ENCODE measurements around the gene OR4A15. TPM values are rescaled to one million over a fixed set of nuclear protein-coding genes. Genes with fewer than 3 reads are reported as not detected.

OR4A15 gene
- total RNA-seq, 1 donor from 2014 or later = not detected

DNA sequence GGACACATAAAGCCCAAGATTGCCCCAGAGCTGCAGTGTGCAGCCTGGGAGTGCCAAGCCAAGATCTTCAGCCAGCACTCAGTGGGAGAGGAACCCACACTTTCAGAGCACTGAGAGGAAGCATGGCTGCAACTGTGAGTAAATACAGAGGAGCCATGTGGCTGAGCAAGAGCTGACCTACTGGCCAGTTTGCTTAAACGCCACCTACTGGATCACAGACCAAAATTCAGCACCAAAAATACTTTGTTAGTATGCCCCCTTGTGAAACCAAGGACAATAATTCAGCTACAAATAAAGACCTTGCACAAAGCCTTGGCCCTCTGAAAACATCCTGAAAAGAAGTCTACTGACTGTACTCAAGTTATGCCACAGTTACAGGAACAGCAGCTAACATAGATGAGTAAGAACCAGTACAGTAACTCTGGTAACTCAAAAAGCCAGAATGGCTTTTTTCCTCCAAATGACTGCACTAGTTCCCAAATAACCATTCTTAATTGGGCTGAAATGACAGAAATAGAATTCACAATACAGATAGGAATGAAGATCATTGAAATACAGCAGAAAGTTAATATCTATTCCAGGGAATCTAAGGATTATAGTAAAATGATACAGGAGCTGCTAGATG, 10.1 kb upstream of the OR4A15 start:
- H3K27ac ChIP-seq = no peak overlapping the region
- DNase-seq = no peak
- no peaks in the 10 kb centered on the region for H3K4me1 ChIP-seq
- H3K9me3 ChIP-seq = peaks cover 5% of the 10 kb centered on the region
- no peaks in the 10 kb centered on the region for H3K36me3 ChIP-seq
- TF ChIP-seq, protein P1, sequence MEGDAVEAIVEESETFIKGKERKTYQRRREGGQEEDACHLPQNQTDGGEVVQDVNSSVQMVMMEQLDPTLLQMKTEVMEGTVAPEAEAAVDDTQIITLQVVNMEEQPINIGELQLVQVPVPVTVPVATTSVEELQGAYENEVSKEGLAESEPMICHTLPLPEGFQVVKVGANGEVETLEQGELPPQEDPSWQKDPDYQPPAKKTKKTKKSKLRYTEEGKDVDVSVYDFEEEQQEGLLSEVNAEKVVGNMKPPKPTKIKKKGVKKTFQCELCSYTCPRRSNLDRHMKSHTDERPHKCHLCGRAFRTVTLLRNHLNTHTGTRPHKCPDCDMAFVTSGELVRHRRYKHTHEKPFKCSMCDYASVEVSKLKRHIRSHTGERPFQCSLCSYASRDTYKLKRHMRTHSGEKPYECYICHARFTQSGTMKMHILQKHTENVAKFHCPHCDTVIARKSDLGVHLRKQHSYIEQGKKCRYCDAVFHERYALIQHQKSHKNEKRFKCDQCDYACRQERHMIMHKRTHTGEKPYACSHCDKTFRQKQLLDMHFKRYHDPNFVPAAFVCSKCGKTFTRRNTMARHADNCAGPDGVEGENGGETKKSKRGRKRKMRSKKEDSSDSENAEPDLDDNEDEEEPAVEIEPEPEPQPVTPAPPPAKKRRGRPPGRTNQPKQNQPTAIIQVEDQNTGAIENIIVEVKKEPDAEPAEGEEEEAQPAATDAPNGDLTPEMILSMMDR (IDR thresholded peaks at IDR 0.05) = no peak
- H3K4me3 ChIP-seq = no peak overlapping the region
- ATAC-seq = no peak
- no peaks in the 10 kb centered on the region for H3K27me3 ChIP-seq
- intact Hi-C loops (cut with DNase I) = no loop called here

DNA sequence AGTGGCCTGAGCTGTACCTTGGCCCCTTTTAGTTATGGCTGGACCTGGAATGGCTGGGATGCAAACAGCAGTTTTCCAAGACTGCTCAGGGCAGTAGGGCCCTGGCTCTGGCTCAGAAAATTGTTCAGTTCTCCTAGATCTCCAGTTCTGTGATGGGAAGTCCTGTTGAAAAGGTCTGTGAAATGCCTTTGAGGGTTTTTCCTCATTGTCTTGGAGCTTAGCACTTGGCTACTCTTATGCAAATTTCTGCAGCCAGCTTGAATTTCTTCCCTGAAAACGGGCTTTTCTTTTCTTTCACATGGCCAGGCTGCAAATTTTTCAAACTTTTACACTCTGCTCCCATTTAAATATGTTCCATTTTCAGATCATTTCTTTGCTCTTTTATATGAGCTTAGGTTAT, 33.2 kb downstream of the OR4A15 start:
- no peak for ATAC-seq
- no peaks in the 10 kb centered on the region for H3K9me3 ChIP-seq
- TF ChIP-seq, protein P1 (IDR thresholded peaks at IDR 0.05) = no peak
- H3K4me1 ChIP-seq = no peaks in the 10 kb centered on the region
- H3K27ac ChIP-seq = no peak overlapping the region
- H3K36me3 ChIP-seq = no peaks in the 10 kb centered on the region
- intact Hi-C loops (cut with DNase I) = no loop called here
- no peak overlapping the region for H3K4me3 ChIP-seq
- H3K27me3 ChIP-seq = no peaks in the 10 kb centered on the region
- DNase-seq = no peak

Other genes starting within 250 kb of the OR4A15 start
- gene TRIM48, start 105.8 kb upstream of the OR4A15 start, total RNA-seq = not detected
- gene OR4A16, start 24.8 kb upstream of the OR4A15 start, total RNA-seq = not detected
- not detected for gene OR4C15, start 186.5 kb downstream of the OR4A15 start, total RNA-seq
- gene OR4C16, start 204.2 kb downstream of the OR4A15 start, total RNA-seq = not detected
- gene OR4C11, start 239.7 kb downstream of the OR4A15 start, total RNA-seq = not detected